Glutamatergic neuron (in vitro differentiated cells): ENCODE results near the gene CFAP58. TPM values are rescaled to one million over a fixed set of nuclear protein-coding genes. Genes with fewer than 3 reads are reported as not detected.

Experiments used
- DNase-seq: peaks from one replicate; pipeline ENCODE4 v3.0.0; 2022
- H3K27ac Mint-ChIP-seq: one replicate; pipeline ENCODE4 v1.8.0; 2020; ENCODE audit warnings: mild to moderate bottlenecking, mixed read lengths, inconsistent platforms; ENCODE audit not compliant: unreplicated experiment
- H3K27me3 Mint-ChIP-seq: one replicate; pipeline ENCODE4 v1.8.0; 2020; ENCODE audit warnings: mild to moderate bottlenecking, moderate library complexity, mixed read lengths, inconsistent platforms; ENCODE audit not compliant: unreplicated experiment
- H3K36me3 Mint-ChIP-seq: one replicate; pipeline ENCODE4 v1.8.0; 2020; ENCODE audit warnings: mild to moderate bottlenecking, mixed read lengths, inconsistent platforms; ENCODE audit not compliant: unreplicated experiment
- H3K4me1 Mint-ChIP-seq: one replicate; pipeline ENCODE4 v1.8.0; 2020; ENCODE audit warnings: mild to moderate bottlenecking, low read depth, mixed read lengths, inconsistent platforms; ENCODE audit not compliant: unreplicated experiment
- H3K4me3 Mint-ChIP-seq: one replicate; pipeline ENCODE4 v1.8.0; 2020; ENCODE audit warnings: mild to moderate bottlenecking, mixed read lengths, inconsistent platforms; ENCODE audit not compliant: unreplicated experiment
- H3K9me3 Mint-ChIP-seq: one replicate; pipeline ENCODE4 v1.8.0; 2020; ENCODE audit warnings: mild to moderate bottlenecking, moderate library complexity, mixed read lengths, inconsistent platforms; ENCODE audit not compliant: unreplicated experiment
- CTCF ChIP-seq: fragments of 200-600 bp; sonication (generic); IDR thresholded peaks from one replicate; pipeline ENCODE4 v1.5.0; 2021; ENCODE audit not compliant: partially characterized antibody, unreplicated experiment
- total RNA-seq: library from RNA; stranded (reverse); fragmentation: NEBNext Ultra II Directional; extraction: Animal tissue kit (Norgen Biotek cat#: 25700); gene quantifications from one replicate; pipeline ENCODE4 v1.2.1, GENCODE V29; 2021; ENCODE audit not compliant: unreplicated experiment

Gene CFAP58
- total RNA-seq, 1 donor from 2014 or later: 2.2 TPM

- H3K27ac Mint-ChIP-seq: no peak overlapping the region
- no peaks in the 10 kb centered on the region for H3K9me3 Mint-ChIP-seq
- no peak for TF ChIP-seq CTCF
- peaks cover 13% of the 10 kb centered on the region for H3K4me1 Mint-ChIP-seq
- H3K36me3 Mint-ChIP-seq: no peaks in the 10 kb centered on the region
- H3K4me3 Mint-ChIP-seq: no peak overlapping the region
- DNase-seq: no peak
- no peaks in the 10 kb centered on the region for H3K27me3 Mint-ChIP-seq
Observed at GRCh38 chr10:104349623-104350126, 4.0 kb upstream of the CFAP58 start.

DNA sequence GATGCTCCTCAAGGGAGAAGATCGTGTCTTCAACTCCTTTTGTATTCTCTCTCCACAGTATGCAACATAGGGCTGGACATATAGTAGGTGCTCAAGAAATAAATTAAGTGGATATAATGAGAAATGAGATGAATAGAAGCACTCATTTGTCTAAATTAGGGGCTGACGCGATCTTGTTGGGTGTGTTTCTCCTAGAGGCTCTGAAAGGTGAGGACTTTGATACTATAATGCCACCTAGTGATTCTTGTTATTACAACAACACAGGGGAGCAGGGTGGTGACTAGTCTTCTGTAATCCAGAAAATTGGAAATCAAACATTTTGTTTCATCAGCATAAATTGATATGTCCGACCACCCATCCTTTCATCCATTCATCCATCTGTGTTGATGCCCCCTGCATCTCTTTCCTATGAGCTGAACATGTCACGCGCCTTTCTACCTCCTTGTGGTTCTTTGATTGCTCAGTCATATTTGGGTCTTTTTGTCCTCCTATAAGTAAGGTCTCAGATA lies 3.5 kb upstream of the CFAP58 start:
- TF ChIP-seq CTCF: peak; percentile 34
- Mint-ChIP-seq H3K4me3 (no peak overlapping the region), H3K4me1 (peaks cover 13% of the 10 kb centered on the region), H3K36me3 (no peaks in the 10 kb centered on the region), H3K27me3 (no peaks in the 10 kb centered on the region), H3K9me3 (no peaks in the 10 kb centered on the region), H3K27ac (no peak overlapping the region)
- no peak for DNase-seq

GRCh38 chr10:104351061-104351702 lies 2.5 kb upstream of the CFAP58 start:
- Mint-ChIP-seq H3K9me3 (no peaks in the 10 kb centered on the region), H3K27me3 (no peaks in the 10 kb centered on the region), H3K36me3 (no peaks in the 10 kb centered on the region), H3K4me1 (peaks cover 13% of the 10 kb centered on the region), H3K27ac (no peak overlapping the region), H3K4me3 (peak overlapping the region; percentile 4)
- no peak for TF ChIP-seq CTCF
- no peak for DNase-seq

DNA sequence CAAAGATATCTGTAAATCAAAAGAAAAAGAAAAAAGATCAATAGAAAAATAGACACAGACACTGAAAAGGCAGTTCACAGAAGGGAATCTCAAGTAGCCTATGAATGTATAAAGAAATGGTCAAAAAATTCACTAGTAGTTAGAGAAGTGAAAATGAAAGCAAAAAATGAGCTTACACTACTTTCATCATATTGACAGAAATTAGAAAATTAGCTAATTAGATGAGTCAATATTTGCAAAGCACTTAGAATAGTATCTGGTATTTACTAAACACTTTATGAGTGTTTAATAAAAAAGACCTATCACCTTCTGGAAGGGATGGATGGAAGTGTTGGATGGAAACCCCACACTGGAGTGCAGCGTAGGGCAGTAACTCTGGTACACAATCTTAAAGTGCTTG lies 1.7 kb upstream of the CFAP58 start:
- Mint-ChIP-seq H3K27ac (no peak overlapping the region), H3K9me3 (no peaks in the 10 kb centered on the region), H3K36me3 (no peaks in the 10 kb centered on the region), H3K27me3 (no peaks in the 10 kb centered on the region), H3K4me1 (peaks cover 13% of the 10 kb centered on the region), H3K4me3 (no peak overlapping the region)
- no peak for DNase-seq
- no peak for TF ChIP-seq CTCF

GRCh38 chr10:104359811-104360210 lies 6.2 kb downstream of the CFAP58 start:
- peaks cover 2% of the 10 kb centered on the region for H3K27me3 Mint-ChIP-seq
- DNase-seq: no peak
- H3K36me3 Mint-ChIP-seq: no peaks in the 10 kb centered on the region
- H3K4me1 Mint-ChIP-seq: no peaks in the 10 kb centered on the region
- no peak overlapping the region for H3K4me3 Mint-ChIP-seq
- no peak overlapping the region for H3K27ac Mint-ChIP-seq
- no peak for TF ChIP-seq CTCF
- peaks cover 2% of the 10 kb centered on the region for H3K9me3 Mint-ChIP-seq
